Activated naive CD8-positive, alpha-beta T cell (primary cell): ENCODE measurements around the gene ZNF331.

ENCODE experiments used
- H3K27ac Mint-ChIP-seq: one replicate; pipeline ENCODE4 v1.8.0; 2021; ENCODE audit warnings: mixed read lengths
- H3K27me3 Mint-ChIP-seq: one replicate; pipeline ENCODE4 v1.8.0; 2021; ENCODE audit warnings: mixed read lengths
- H3K36me3 Mint-ChIP-seq: one replicate; pipeline ENCODE4 v1.8.0; 2021; ENCODE audit warnings: mixed read lengths
- H3K4me1 Mint-ChIP-seq: one replicate; pipeline ENCODE4 v1.8.0; 2021; ENCODE audit warnings: low read depth, mixed read lengths
- H3K4me3 Mint-ChIP-seq: one replicate; pipeline ENCODE4 v1.8.0; 2021; ENCODE audit warnings: mild to moderate bottlenecking, mixed read lengths
- H3K9me3 Mint-ChIP-seq: one replicate; pipeline ENCODE4 v1.8.0; 2021; ENCODE audit warnings: low read depth, mixed read lengths

The ZNF331 gene

GRCh38 chr19:53577968-53578367, 40.0 kb downstream of the ZNF331 start:
- H3K9me3 Mint-ChIP-seq = peaks cover 6% of the 10 kb centered on the region
- no peaks in the 10 kb centered on the region for H3K4me1 Mint-ChIP-seq
- H3K27ac Mint-ChIP-seq = no peak overlapping the region
- H3K36me3 Mint-ChIP-seq = peaks cover 40% of the 10 kb centered on the region
- H3K4me3 Mint-ChIP-seq = no peak overlapping the region
- no peaks in the 10 kb centered on the region for H3K27me3 Mint-ChIP-seq

GRCh38 chr19:53579518-53579917, 41.6 kb downstream of the ZNF331 start:
- H3K4me3 Mint-ChIP-seq = no peak overlapping the region
- no peaks in the 10 kb centered on the region for H3K27me3 Mint-ChIP-seq
- no peak overlapping the region for H3K27ac Mint-ChIP-seq
- no peaks in the 10 kb centered on the region for H3K4me1 Mint-ChIP-seq
- H3K36me3 Mint-ChIP-seq = peaks cover 37% of the 10 kb centered on the region
- peaks cover 6% of the 10 kb centered on the region for H3K9me3 Mint-ChIP-seq

- Mint-ChIP-seq H3K9me3 (peaks cover 6% of the 10 kb centered on the region), H3K36me3 (peaks cover 34% of the 10 kb centered on the region), H3K4me1 (no peaks in the 10 kb centered on the region), H3K27me3 (no peaks in the 10 kb centered on the region), H3K27ac (no peak overlapping the region), H3K4me3 (no peak overlapping the region)
These were observed 43.2 kb downstream of the ZNF331 start for GRCh38 chr19:53580871-53581835.

- no peak overlapping the region for H3K27ac Mint-ChIP-seq
These were observed 43.9 kb downstream of the ZNF331 start for GRCh38 chr19:53581871-53582279.

GRCh38 chr19:53583181-53583580, 45.2 kb downstream of the ZNF331 start:
- Mint-ChIP-seq H3K9me3 (no peaks in the 10 kb centered on the region), H3K4me1 (no peaks in the 10 kb centered on the region), H3K4me3 (no peak overlapping the region), H3K36me3 (peaks cover 16% of the 10 kb centered on the region), H3K27ac (no peak overlapping the region), H3K27me3 (no peaks in the 10 kb centered on the region)

More at GRCh38 chr19:53581871-53582279, 43.9 kb downstream of the ZNF331 start:
- no peaks in the 10 kb centered on the region for H3K4me1 Mint-ChIP-seq
- H3K36me3 Mint-ChIP-seq = peaks cover 27% of the 10 kb centered on the region
- no peak overlapping the region for H3K4me3 Mint-ChIP-seq
- H3K9me3 Mint-ChIP-seq = peaks cover 3% of the 10 kb centered on the region
- no peaks in the 10 kb centered on the region for H3K27me3 Mint-ChIP-seq

- no peaks in the 10 kb centered on the region for H3K4me1 Mint-ChIP-seq
- H3K4me3 Mint-ChIP-seq = no peak overlapping the region
- H3K36me3 Mint-ChIP-seq = peaks cover 2% of the 10 kb centered on the region
- no peak overlapping the region for H3K27ac Mint-ChIP-seq
- H3K9me3 Mint-ChIP-seq = no peaks in the 10 kb centered on the region
- H3K27me3 Mint-ChIP-seq = no peaks in the 10 kb centered on the region
These were observed 48.3 kb downstream of the ZNF331 start for GRCh38 chr19:53586277-53586691.

- H3K4me3 Mint-ChIP-seq = no peak overlapping the region
- no peaks in the 10 kb centered on the region for H3K4me1 Mint-ChIP-seq
- H3K27ac Mint-ChIP-seq = no peak overlapping the region
- H3K9me3 Mint-ChIP-seq = no peaks in the 10 kb centered on the region
- no peaks in the 10 kb centered on the region for H3K27me3 Mint-ChIP-seq
- no peaks in the 10 kb centered on the region for H3K36me3 Mint-ChIP-seq
These were observed 57.0 kb downstream of the ZNF331 start for GRCh38 chr19:53594811-53595509.

GRCh38 chr19:53595510-53595867, 57.5 kb downstream of the ZNF331 start:
- H3K36me3 Mint-ChIP-seq = no peaks in the 10 kb centered on the region
- no peaks in the 10 kb centered on the region for H3K9me3 Mint-ChIP-seq
- H3K27ac Mint-ChIP-seq = no peak overlapping the region
- no peaks in the 10 kb centered on the region for H3K4me1 Mint-ChIP-seq
- H3K27me3 Mint-ChIP-seq = no peaks in the 10 kb centered on the region
- no peak overlapping the region for H3K4me3 Mint-ChIP-seq

- no peaks in the 10 kb centered on the region for H3K9me3 Mint-ChIP-seq
- H3K27ac Mint-ChIP-seq = no peak overlapping the region
- H3K4me3 Mint-ChIP-seq = no peak overlapping the region
- no peaks in the 10 kb centered on the region for H3K36me3 Mint-ChIP-seq
- H3K4me1 Mint-ChIP-seq = no peaks in the 10 kb centered on the region
- no peaks in the 10 kb centered on the region for H3K27me3 Mint-ChIP-seq
These were observed 58.1 kb downstream of the ZNF331 start for GRCh38 chr19:53596056-53596455.

- Mint-ChIP-seq H3K27me3 (no peaks in the 10 kb centered on the region), H3K4me3 (no peak overlapping the region), H3K36me3 (no peaks in the 10 kb centered on the region), H3K9me3 (no peaks in the 10 kb centered on the region), H3K27ac (no peak overlapping the region), H3K4me1 (no peaks in the 10 kb centered on the region)
These were observed 59.1 kb downstream of the ZNF331 start for GRCh38 chr19:53597023-53597422.

GRCh38 chr19:53598361-53598760, 60.4 kb downstream of the ZNF331 start:
- H3K36me3 Mint-ChIP-seq = no peaks in the 10 kb centered on the region
- H3K4me1 Mint-ChIP-seq = no peaks in the 10 kb centered on the region
- H3K27me3 Mint-ChIP-seq = no peaks in the 10 kb centered on the region
- H3K27ac Mint-ChIP-seq = no peak overlapping the region
- no peaks in the 10 kb centered on the region for H3K9me3 Mint-ChIP-seq
- H3K4me3 Mint-ChIP-seq = no peak overlapping the region

- Mint-ChIP-seq H3K27ac (no peak overlapping the region), H3K9me3 (no peaks in the 10 kb centered on the region), H3K4me3 (no peak overlapping the region), H3K27me3 (no peaks in the 10 kb centered on the region), H3K36me3 (peaks cover 2% of the 10 kb centered on the region), H3K4me1 (no peaks in the 10 kb centered on the region)
These were observed 62.3 kb downstream of the ZNF331 start for GRCh38 chr19:53600217-53600616.

- H3K4me3 Mint-ChIP-seq = no peak overlapping the region
- H3K9me3 Mint-ChIP-seq = no peaks in the 10 kb centered on the region
- no peak overlapping the region for H3K27ac Mint-ChIP-seq
- H3K27me3 Mint-ChIP-seq = no peaks in the 10 kb centered on the region
- peaks cover 2% of the 10 kb centered on the region for H3K36me3 Mint-ChIP-seq
- H3K4me1 Mint-ChIP-seq = no peaks in the 10 kb centered on the region
These were observed 68.1 kb downstream of the ZNF331 start for GRCh38 chr19:53606031-53606430.

GRCh38 chr19:53608381-53608780, 70.4 kb downstream of the ZNF331 start:
- no peaks in the 10 kb centered on the region for H3K9me3 Mint-ChIP-seq
- no peaks in the 10 kb centered on the region for H3K27me3 Mint-ChIP-seq
- peaks cover 2% of the 10 kb centered on the region for H3K36me3 Mint-ChIP-seq
- H3K4me1 Mint-ChIP-seq = no peaks in the 10 kb centered on the region
- no peak overlapping the region for H3K4me3 Mint-ChIP-seq
- no peak overlapping the region for H3K27ac Mint-ChIP-seq

- H3K36me3 Mint-ChIP-seq = no peaks in the 10 kb centered on the region
- no peak overlapping the region for H3K4me3 Mint-ChIP-seq
- no peaks in the 10 kb centered on the region for H3K27me3 Mint-ChIP-seq
- H3K27ac Mint-ChIP-seq = no peak overlapping the region
- H3K9me3 Mint-ChIP-seq = no peaks in the 10 kb centered on the region
- H3K4me1 Mint-ChIP-seq = no peaks in the 10 kb centered on the region
These were observed 75.0 kb downstream of the ZNF331 start for GRCh38 chr19:53612762-53613526.
